Measurements from ENCODE around the gene RAP1GAP.
"Not testable (repeated sequence)": the region's sequence is repeated elsewhere in the genome, so short reads cannot be mapped to it uniquely, and the experiment has no call there.

Gene RAP1GAP

GRCh38 chr1:21569820-21570527 is 99.2 kb downstream of the RAP1GAP start:
- no peaks in the 10 kb centered on the region for H3K36me3 Mint-ChIP-seq (ENCODE audit: low read depth)
- H3K4me3 Mint-ChIP-seq: no peak overlapping the region
- H3K27me3 Mint-ChIP-seq: peaks cover 11% of the 10 kb centered on the region
- no peak overlapping the region for H3K27ac Mint-ChIP-seq
- no peaks in the 10 kb centered on the region for H3K4me1 Mint-ChIP-seq
- ATAC-seq (no peak), DNase-seq (no peak)
- H3K9me3 Mint-ChIP-seq: no peaks in the 10 kb centered on the region

DNA sequence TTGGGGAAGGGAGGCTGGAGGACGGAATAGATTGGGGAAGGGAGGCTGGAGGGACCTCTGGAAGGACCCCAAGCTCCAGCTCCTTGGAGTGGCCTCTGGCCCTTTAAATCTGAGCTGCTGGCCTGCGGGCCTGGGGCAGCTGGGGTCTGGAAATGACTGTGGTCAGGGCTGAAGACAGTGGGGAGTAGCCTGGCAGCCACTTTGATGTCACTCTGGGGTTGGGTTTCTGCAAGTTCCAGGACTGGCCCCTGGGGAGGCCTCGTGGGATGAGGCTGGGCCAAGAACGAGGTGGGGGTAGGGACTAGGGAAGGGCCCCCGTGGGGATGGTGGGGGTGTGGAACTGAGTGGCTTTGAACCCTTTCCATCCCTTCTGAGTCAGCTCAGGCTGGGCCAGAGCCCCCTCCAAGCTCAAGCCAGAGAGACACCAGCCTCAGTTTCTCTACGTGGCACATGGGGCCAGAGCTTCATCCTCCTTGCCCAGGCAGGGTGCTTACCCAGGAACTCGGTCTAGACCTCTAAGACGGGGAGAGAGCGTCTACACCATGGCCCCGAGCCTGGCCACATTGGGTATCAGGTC is 100.3 kb downstream of the RAP1GAP start:
- ATAC-seq: no peak
- Mint-ChIP-seq H3K27me3 (peaks cover 11% of the 10 kb centered on the region), H3K27ac (no peak overlapping the region), H3K4me1 (no peaks in the 10 kb centered on the region), H3K9me3 (no peaks in the 10 kb centered on the region), H3K4me3 (no peak overlapping the region), H3K36me3 (ENCODE audit: low read depth) (no peaks in the 10 kb centered on the region)
- no peak for DNase-seq

DNA sequence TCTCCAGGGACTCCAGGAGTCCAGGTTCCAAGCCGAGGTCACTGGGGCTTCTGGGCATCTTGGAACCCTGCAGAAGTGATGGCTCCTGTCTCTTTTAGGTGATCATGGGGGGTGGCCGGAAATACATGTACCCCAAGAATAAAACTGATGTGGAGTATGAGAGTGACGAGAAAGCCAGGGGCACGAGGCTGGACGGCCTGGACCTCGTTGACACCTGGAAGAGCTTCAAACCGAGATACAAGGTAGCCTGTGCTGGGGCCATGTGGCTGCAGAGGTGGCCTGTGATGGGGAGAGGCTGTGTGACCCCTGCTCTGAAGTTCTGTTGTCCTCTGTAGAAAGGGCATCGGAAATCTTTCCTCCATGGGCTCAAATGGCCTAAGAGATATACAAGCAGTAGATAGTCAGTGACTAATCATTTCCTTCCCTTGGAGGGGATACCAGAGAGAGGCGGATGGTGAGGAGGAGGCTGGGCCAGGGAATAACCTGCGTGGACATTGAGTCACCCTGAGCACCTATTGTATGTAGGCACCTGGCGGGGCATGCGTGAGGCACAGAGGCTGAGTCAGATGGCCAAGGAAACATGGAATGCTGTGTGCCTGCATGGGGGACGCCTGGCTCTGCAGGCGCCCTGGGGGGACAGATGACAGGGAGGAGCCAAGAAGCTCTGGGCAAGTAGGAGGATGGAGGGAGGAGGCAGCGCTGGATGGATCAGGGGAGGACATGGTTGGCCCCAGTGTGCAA is 101.0 kb downstream of the RAP1GAP start:
- no peaks in the 10 kb centered on the region for H3K36me3 Mint-ChIP-seq (ENCODE audit: low read depth)
- peaks cover 5% of the 10 kb centered on the region for H3K27me3 Mint-ChIP-seq
- no peak overlapping the region for H3K4me3 Mint-ChIP-seq
- DNase-seq (no peak), ATAC-seq (no peak)
- no peaks in the 10 kb centered on the region for H3K4me1 Mint-ChIP-seq
- no peaks in the 10 kb centered on the region for H3K9me3 Mint-ChIP-seq
- no peak overlapping the region for H3K27ac Mint-ChIP-seq

DNA sequence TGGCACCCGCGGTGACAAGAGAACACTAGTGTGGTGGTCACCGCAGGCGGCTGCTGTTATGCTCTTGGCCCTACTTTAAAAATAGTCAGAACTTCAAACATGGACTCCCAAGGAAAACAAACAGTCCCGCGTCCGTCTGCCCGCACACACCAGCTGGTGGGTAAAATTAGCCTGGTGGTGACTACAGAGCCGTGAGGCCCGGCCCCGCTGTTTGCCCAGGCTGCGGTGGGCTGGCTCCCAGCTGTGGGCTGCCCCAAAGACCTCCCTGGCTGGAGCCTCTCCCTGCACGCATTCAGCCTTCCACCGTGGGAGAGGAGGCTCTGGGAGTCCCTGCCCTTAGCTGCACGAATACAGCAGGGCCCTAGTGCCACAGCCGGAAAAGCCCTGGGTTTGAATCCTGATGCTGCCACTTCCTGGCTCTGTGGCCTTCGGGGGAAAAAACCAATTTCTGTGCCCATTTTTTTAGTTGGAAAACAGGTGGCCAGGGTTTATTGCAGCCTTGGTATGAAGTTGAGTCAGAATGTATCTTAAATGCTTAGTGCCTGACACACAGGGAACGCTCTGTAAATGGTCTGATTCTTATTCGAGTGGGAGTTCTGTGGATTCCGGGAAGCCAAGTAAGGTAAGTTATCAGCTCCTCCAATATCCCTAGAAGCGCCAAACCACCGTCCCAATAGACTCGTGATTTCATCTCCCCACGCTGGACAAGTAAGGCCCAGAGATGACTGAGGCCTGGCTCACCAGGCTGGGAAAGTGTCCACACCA is 101.7 kb downstream of the RAP1GAP start:
- Mint-ChIP-seq H3K36me3 (ENCODE audit: low read depth) (no peaks in the 10 kb centered on the region), H3K4me1 (no peaks in the 10 kb centered on the region), H3K4me3 (no peak overlapping the region), H3K27me3 (no peaks in the 10 kb centered on the region), H3K27ac (no peak overlapping the region), H3K9me3 (no peaks in the 10 kb centered on the region)
- DNase-seq: no peak
- ATAC-seq: no peak

DNA sequence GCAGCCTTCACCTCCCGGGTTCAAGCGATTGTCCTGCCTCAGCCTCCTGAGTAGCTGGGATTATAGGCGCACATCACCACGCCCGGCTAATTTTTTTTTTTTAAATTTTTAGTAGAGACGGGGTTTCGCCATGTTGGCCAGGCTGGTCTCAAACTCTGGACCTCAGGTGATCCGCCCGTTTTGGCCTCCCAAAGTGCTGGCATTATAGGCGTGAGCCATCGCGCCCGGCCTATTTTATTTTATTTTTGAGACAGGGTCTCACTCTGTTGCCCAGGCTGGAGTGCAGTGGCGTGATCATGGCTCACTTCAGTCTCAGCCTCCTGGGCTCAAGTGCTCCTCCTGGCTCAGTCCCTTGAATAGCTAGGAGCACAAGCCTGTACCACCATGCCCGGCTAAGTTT is 102.8 kb downstream of the RAP1GAP start:
- not testable (repeated sequence) for H3K4me1 Mint-ChIP-seq; ATAC-seq; H3K9me3 Mint-ChIP-seq; H3K4me3 Mint-ChIP-seq; H3K27ac Mint-ChIP-seq; H3K27me3 Mint-ChIP-seq; H3K36me3 Mint-ChIP-seq (ENCODE audit: low read depth); DNase-seq

GRCh38 chr1:21565285-21565684 is 103.9 kb downstream of the RAP1GAP start:
- H3K36me3 Mint-ChIP-seq (ENCODE audit: low read depth): no peaks in the 10 kb centered on the region
- H3K9me3 Mint-ChIP-seq: no peaks in the 10 kb centered on the region
- H3K4me1 Mint-ChIP-seq: no peaks in the 10 kb centered on the region
- DNase-seq: no peak
- H3K27ac Mint-ChIP-seq: no peak overlapping the region
- no peaks in the 10 kb centered on the region for H3K27me3 Mint-ChIP-seq
- ATAC-seq: no peak
- no peak overlapping the region for H3K4me3 Mint-ChIP-seq

DNA sequence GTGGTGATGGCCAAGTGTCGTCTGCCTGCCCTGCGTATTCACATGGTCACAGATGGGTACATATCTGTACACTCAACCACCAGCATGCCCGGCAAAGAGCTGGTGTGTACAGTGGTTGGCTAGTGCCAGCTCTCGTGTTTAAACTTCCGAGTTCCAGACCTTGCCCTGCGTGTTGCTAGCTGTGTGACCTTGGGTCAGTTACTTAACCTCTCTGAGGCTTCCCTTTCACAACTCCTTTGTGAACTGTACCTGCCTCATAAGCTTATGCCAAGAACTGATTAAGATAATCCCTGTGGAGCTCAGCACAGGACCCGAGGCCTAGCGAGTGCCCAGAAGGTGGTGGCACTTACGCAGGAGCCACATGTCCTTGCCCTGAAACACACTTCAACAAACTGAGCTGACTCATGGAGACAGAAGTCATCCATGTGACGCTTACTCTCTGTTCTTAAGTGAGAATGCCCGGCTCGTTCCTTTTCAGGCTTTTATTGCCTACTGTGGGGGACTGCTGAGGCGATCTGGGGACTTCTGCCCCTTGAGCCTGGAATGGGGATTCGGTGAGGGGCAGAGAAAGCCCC is 104.5 kb downstream of the RAP1GAP start:
- no peak overlapping the region for H3K27ac Mint-ChIP-seq
- H3K9me3 Mint-ChIP-seq: no peaks in the 10 kb centered on the region
- no peak for ATAC-seq
- no peak overlapping the region for H3K4me3 Mint-ChIP-seq
- DNase-seq: no peak
- no peaks in the 10 kb centered on the region for H3K36me3 Mint-ChIP-seq (ENCODE audit: low read depth)
- no peaks in the 10 kb centered on the region for H3K27me3 Mint-ChIP-seq
- no peaks in the 10 kb centered on the region for H3K4me1 Mint-ChIP-seq

DNA sequence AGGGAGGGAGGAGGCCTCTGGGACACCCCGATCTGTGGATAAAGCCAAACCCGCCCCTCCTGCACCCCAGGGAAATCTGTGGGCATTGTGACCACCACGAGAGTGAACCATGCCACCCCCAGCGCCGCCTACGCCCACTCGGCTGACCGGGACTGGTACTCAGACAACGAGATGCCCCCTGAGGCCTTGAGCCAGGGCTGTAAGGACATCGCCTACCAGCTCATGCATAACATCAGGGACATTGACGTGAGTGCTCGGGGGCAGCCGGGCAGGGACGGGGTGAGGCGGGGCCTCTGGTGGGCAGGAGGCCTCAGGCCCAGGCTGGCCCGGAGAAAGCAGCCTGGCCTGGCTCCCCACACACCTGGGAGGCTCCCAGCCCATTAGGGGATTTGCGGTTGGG is 105.2 kb downstream of the RAP1GAP start:
- no peak overlapping the region for H3K27ac Mint-ChIP-seq
- H3K27me3 Mint-ChIP-seq: no peaks in the 10 kb centered on the region
- no peaks in the 10 kb centered on the region for H3K4me1 Mint-ChIP-seq
- H3K9me3 Mint-ChIP-seq: no peaks in the 10 kb centered on the region
- no peak for DNase-seq
- no peak overlapping the region for H3K4me3 Mint-ChIP-seq
- no peak for ATAC-seq
- H3K36me3 Mint-ChIP-seq (ENCODE audit: low read depth): no peaks in the 10 kb centered on the region

GRCh38 chr1:21562896-21563295 is 106.3 kb downstream of the RAP1GAP start:
- ATAC-seq: no peak
- Mint-ChIP-seq H3K4me1 (no peaks in the 10 kb centered on the region), H3K27ac (no peak overlapping the region), H3K9me3 (no peaks in the 10 kb centered on the region), H3K36me3 (ENCODE audit: low read depth) (no peaks in the 10 kb centered on the region), H3K4me3 (no peak overlapping the region), H3K27me3 (no peaks in the 10 kb centered on the region)
- DNase-seq: no peak

DNA sequence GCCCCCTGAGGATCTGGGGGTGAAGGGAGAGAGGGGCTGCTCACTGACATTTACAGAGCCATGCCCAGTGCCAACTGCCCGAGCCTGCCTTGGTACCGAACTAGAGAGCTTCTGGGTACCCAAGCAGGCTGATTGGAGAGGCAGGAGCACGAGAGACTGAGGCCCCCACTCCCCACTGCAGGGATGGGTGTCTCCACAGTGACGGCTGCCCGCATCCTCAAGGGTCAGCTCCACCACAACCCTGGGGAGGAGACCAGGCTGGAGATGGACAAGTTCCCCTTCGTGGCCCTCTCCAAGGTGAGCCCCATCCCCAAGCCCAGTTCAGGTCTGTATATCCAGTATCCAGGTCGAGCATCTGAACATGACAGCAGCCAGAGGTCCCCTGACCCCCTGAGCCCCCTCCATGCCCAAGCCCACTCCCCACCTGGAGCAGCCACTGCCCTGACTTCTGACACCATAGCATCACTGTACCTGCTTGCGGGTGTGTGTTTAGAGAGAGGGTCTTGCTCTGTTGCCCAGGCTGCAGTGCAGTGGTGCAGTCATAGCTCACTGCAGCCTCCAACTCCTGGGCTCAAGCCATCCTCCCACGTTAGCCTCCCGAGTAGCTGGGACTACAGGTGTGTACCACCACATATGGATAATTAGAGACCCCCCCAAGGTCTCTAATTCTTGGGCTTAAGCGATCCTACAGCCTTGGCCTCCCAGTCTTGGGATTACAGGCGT is 108.1 kb downstream of the RAP1GAP start:
- Mint-ChIP-seq H3K27me3 (peaks cover 2% of the 10 kb centered on the region), H3K9me3 (no peaks in the 10 kb centered on the region), H3K36me3 (ENCODE audit: low read depth) (no peaks in the 10 kb centered on the region), H3K4me1 (no peaks in the 10 kb centered on the region), H3K4me3 (no peak overlapping the region), H3K27ac (no peak overlapping the region)
- DNase-seq: no peak
- no peak for ATAC-seq

DNA sequence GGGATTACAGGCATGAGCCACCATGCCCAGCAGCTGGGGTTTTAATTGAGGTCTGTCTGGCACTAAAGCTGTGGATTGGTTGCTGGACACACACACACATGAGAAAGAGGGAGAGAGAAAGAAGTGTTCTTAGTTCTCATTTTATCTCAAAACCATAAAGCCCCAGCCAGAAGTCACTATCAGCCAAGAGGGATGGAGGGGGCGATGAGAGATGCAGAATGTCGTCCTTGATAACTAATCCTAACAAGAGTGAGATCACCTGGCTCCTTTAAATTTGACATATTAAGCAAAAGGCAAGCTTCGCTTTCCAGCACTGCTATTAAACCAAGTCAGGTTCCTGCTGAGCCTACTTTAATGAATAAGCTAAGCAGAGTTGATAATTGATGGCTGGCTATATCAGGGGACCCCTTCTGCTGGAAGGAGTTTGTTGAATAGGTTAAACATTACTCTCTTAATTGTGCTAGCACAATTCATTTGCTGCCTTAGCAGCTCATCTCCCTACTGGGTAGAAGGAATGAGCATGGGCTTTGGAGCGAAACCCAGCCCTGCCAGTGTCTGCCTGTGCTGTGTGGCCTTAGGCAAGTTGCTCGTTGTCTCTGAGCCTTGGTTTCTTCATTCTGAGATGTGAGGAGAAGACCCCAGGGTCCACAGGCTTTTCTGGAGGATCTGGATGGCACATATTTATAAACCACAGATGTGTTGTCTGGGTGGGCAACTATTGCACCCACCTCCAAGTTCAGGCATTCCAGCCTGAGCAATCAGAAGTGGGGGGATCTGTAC is 109.2 kb downstream of the RAP1GAP start:
- ATAC-seq: no peak
- Mint-ChIP-seq H3K27me3 (peaks cover 10% of the 10 kb centered on the region), H3K9me3 (no peaks in the 10 kb centered on the region), H3K4me1 (no peaks in the 10 kb centered on the region), H3K36me3 (ENCODE audit: low read depth) (no peaks in the 10 kb centered on the region), H3K27ac (no peak overlapping the region), H3K4me3 (no peak overlapping the region)
- no peak for DNase-seq

DNA sequence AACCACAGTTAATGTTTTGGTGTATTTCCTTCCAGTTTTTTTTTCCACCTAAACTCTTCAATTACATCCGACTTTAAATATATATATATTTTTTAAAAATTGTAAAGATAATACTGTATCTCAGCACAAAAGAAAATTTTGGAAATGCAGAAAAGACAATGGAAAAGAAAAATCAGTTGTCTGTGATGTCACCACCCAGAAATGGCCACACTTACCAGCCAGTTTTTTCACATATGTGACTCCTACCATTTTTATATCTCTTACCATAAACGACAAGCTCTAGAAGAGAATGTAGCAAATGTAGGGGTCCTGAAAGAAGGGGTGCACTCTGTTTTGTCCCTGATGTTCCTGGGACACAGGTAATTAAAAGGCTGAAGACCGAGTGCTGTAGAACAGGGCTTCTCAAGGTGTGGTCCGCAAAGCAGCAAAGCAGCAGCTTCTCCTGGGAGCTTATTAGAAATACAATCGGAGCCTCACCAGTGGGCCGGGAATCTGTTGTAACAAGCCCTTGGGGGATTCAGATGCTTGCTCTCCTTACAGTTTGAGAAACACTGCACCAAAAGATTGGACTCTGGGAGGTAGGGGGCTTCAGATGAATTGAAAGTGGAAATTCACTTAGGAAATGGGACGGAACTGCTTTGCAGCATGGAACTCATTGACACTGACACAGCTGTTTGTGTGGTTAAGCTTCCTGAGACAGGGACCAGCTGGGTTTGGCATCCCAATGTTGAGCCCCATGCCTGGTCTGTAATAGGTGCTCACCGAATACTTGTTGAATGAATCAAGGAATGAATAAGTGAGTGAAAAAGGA is 115.8 kb downstream of the RAP1GAP start:
- ATAC-seq (no peak), DNase-seq (no peak)
- no peaks in the 10 kb centered on the region for H3K36me3 Mint-ChIP-seq (ENCODE audit: low read depth)
- H3K27ac Mint-ChIP-seq: no peak overlapping the region
- no peaks in the 10 kb centered on the region for H3K4me1 Mint-ChIP-seq
- H3K4me3 Mint-ChIP-seq: no peak overlapping the region
- H3K9me3 Mint-ChIP-seq: no peaks in the 10 kb centered on the region
- peaks cover 31% of the 10 kb centered on the region for H3K27me3 Mint-ChIP-seq

DNA sequence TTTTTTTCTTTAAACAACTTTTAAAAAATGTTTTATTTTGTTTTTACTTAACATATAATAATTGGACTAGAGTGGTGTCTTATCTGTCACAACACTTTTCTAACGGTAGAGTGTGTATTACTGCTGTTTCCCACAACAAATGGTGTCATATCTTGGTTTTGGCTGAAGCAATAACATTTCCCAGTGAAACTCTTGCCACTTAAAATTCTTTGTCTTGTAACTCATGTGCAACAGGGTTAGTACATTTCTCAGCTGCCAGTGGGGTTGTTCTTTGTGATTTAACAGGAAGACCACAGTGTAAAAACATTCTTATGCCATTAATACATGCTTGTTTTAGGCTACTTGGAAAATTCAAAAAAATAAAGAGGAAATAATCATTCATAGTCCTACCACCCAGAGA is 116.4 kb downstream of the RAP1GAP start:
- no peak overlapping the region for H3K27ac Mint-ChIP-seq
- no peaks in the 10 kb centered on the region for H3K9me3 Mint-ChIP-seq
- no peaks in the 10 kb centered on the region for H3K36me3 Mint-ChIP-seq (ENCODE audit: low read depth)
- H3K4me3 Mint-ChIP-seq: no peak overlapping the region
- ATAC-seq (no peak), DNase-seq (no peak)
- H3K27me3 Mint-ChIP-seq: peaks cover 31% of the 10 kb centered on the region
- no peaks in the 10 kb centered on the region for H3K4me1 Mint-ChIP-seq
